Measurements from ENCODE around the gene HIRA. TPM values are rescaled to one million over a fixed set of nuclear protein-coding genes. Genes with fewer than 3 reads are reported as not detected.

HIRA gene
- polyA plus RNA-seq, 2 of the 4 experiments (the other 2 are of a cell fraction), result 12.3 to 16.6 TPM

GRCh38 chr22:19374410-19374809, 57.1 kb downstream of the HIRA start:
- FAIRE-seq (no peak), DNase-seq (ENCODE audit: low read depth in 1 of 2, low spot score in 1 of 2) (no peak), ATAC-seq (no peak)
- CTCF ChIA-PET, result no interaction called here
- Histone ChIP-seq H3K4me3 (no peak overlapping the region), H3K9me3 (no peaks in the 10 kb centered on the region), H3K4me1 (no peaks in the 10 kb centered on the region), H3K4me2 (no peak overlapping the region), H3K27ac (no peak overlapping the region)
- WGBS (ENCODE audit: missing lambda C conversion rate), result 100% methylated on average over 1 of the region's 1 CpG
- POLR2A ChIA-PET, result no interaction called here
- TF ChIP-seq RARB (CRISPR knock-in tag; IDR thresholded peaks at IDR 0.05) (no peak), E2F6 (IDR thresholded peaks at IDR 0.05; ENCODE audit: borderline replicate concordance, low read depth) (no peak), ZFP36 (IDR thresholded peaks at IDR 0.05; ENCODE audit: borderline replicate concordance, partially characterized antibody) (no peak), BCL3 (IDR thresholded peaks at IDR 0.05) (no peak)
- TF ChIP-seq, protein P1, sequence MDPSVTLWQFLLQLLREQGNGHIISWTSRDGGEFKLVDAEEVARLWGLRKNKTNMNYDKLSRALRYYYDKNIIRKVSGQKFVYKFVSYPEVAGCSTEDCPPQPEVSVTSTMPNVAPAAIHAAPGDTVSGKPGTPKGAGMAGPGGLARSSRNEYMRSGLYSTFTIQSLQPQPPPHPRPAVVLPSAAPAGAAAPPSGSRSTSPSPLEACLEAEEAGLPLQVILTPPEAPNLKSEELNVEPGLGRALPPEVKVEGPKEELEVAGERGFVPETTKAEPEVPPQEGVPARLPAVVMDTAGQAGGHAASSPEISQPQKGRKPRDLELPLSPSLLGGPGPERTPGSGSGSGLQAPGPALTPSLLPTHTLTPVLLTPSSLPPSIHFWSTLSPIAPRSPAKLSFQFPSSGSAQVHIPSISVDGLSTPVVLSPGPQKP (IDR thresholded peaks at IDR 0.05; ENCODE audit: low read depth, low read length), result no peak
- TF ChIP-seq, protein P2, sequence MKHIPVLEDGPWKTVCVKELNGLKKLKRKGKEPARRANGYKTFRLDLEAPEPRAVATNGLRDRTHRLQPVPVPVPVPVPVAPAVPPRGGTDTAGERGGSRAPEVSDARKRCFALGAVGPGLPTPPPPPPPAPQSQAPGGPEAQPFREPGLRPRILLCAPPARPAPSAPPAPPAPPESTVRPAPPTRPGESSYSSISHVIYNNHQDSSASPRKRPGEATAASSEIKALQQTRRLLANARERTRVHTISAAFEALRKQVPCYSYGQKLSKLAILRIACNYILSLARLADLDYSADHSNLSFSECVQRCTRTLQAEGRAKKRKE (CRISPR knock-in tag; IDR thresholded peaks at IDR 0.05; ENCODE audit: low read depth), result no peak

DNA sequence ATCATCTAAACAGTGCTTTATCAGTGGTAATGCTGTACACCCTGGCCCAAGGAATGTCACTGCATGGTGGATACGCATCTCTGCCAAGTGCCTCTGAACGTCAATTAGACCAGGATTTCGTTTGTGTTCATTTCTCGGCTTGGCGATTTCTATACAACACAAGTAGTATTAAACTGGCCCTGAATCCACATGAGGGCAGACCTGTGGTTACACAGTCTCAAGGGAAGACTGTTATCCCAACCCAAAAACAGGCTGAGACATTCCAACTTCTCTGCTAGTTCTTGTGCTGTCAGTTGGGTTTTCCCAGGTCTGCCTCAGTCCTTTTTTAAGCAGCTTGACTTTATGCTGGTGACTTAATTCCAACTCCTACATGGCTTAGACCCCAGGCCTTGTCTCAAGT, 58.1 kb downstream of the HIRA start:
- FAIRE-seq (no peak), DNase-seq (ENCODE audit: low read depth in 1 of 2, low spot score in 1 of 2) (no peak), ATAC-seq (no peak)
- ChIA-PET POLR2A (no interaction called here), CTCF (no interaction called here)
- TF ChIP-seq ZC3H11A (IDR thresholded peaks at IDR 0.05) (no peak), E2F6 (IDR thresholded peaks at IDR 0.05; ENCODE audit: borderline replicate concordance, low read depth) (no peak), KDM1A (IDR thresholded peaks at IDR 0.05; ENCODE audit: low read depth) (no peak), ESRRA (IDR thresholded peaks at IDR 0.05; ENCODE audit: borderline replicate concordance, low read length) (no peak), CEBPB (IDR thresholded peaks at IDR 0.05) (no peak), CBX2 (IDR thresholded peaks at IDR 0.05; ENCODE audit: borderline replicate concordance, low read depth) (no peak), CHD4 (IDR thresholded peaks at IDR 0.05; ENCODE audit: borderline replicate concordance) (no peak), SREBF2 (IDR thresholded peaks at IDR 0.05) (no peak), PHF8 (IDR thresholded peaks at IDR 0.05; ENCODE audit: borderline replicate concordance, low read depth) (no peak), HDAC2 (IDR thresholded peaks at IDR 0.05) (no peak), ZNF302 (CRISPR knock-in tag; IDR thresholded peaks at IDR 0.05) (no peak)
- TF ChIP-seq, protein P1 (IDR thresholded peaks at IDR 0.05; ENCODE audit: low read depth, low read length), result no peak
- H3K27ac ChIP-seq, result no peak overlapping the region
- H3K4me3 ChIP-seq, result no peak overlapping the region
- WGBS (ENCODE audit: missing lambda C conversion rate), result 85% methylated on average over 5 of the region's 5 CpGs
- H3K9me3 ChIP-seq, result no peaks in the 10 kb centered on the region
- no peak overlapping the region for H3K4me2 ChIP-seq
- no peaks in the 10 kb centered on the region for H3K4me1 ChIP-seq

DNA sequence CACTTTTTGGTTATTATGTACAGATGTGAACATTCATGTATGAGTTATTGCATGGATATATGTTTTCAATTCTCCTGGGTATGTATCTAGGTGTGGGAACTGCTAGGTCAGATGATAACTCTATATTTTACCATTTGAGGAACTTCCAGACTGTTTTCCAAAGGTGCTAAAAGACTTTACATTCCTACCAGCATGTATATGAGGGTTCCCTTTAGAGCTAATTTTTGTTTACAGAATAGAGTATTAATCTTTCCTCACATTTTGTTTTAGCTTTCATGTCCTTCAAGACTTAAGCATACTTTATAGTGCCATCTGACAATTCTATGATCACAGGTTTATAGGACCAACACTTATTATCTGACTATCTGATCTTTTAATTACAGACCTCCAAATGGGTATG, 59.6 kb downstream of the HIRA start:
- FAIRE-seq, result no peak
- H3K4me1 ChIP-seq, result no peaks in the 10 kb centered on the region
- H3K4me3 ChIP-seq, result no peak overlapping the region
- POLR2A ChIA-PET, result no interaction called here
- H3K9me3 ChIP-seq, result no peaks in the 10 kb centered on the region
- CTCF ChIA-PET, result interaction anchor here (0.7 to 0.9 kb wide), 2 partner anchors 10 to 24 kb away, joined by 3 read pairs; no protein-coding TSS in a partner anchor
- DNase-seq (ENCODE audit: low read depth in 1 of 2, low spot score in 1 of 2), result no peak
- ATAC-seq, result no peak
- H3K4me2 ChIP-seq, result no peak overlapping the region
- H3K27ac ChIP-seq, result no peak overlapping the region
- TF ChIP-seq, protein P3, sequence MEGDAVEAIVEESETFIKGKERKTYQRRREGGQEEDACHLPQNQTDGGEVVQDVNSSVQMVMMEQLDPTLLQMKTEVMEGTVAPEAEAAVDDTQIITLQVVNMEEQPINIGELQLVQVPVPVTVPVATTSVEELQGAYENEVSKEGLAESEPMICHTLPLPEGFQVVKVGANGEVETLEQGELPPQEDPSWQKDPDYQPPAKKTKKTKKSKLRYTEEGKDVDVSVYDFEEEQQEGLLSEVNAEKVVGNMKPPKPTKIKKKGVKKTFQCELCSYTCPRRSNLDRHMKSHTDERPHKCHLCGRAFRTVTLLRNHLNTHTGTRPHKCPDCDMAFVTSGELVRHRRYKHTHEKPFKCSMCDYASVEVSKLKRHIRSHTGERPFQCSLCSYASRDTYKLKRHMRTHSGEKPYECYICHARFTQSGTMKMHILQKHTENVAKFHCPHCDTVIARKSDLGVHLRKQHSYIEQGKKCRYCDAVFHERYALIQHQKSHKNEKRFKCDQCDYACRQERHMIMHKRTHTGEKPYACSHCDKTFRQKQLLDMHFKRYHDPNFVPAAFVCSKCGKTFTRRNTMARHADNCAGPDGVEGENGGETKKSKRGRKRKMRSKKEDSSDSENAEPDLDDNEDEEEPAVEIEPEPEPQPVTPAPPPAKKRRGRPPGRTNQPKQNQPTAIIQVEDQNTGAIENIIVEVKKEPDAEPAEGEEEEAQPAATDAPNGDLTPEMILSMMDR (IDR thresholded peaks at IDR 0.05), result no peak
- TF ChIP-seq NR3C1 (IDR thresholded peaks at IDR 0.05), result no peak
- TF ChIP-seq RAD21 (conservative IDR thresholded peaks at IDR 0.05 in 1 of 2, IDR thresholded peaks at IDR 0.05 in 1 of 2), result no peak
- TF ChIP-seq, protein P1 (IDR thresholded peaks at IDR 0.05; ENCODE audit: low read depth, low read length), result no peak
- TF ChIP-seq CEBPB (IDR thresholded peaks at IDR 0.05), result no peak
- TF ChIP-seq PHF8 (IDR thresholded peaks at IDR 0.05; ENCODE audit: borderline replicate concordance, low read depth), result no peak
- no peak for TF ChIP-seq ZC3H11A (IDR thresholded peaks at IDR 0.05)
- no peak for TF ChIP-seq RARB (CRISPR knock-in tag; IDR thresholded peaks at IDR 0.05)
- TF ChIP-seq BHLHE40 (IDR thresholded peaks at IDR 0.05; ENCODE audit: low read depth, low read length), result no peak
- TF ChIP-seq SMC3 (IDR thresholded peaks at IDR 0.05), result no peak
- no peak for TF ChIP-seq FOSB (CRISPR knock-in tag; IDR thresholded peaks at IDR 0.05)
- no peak for TF ChIP-seq GATA3 (IDR thresholded peaks at IDR 0.05; ENCODE audit: borderline replicate concordance)
- TF ChIP-seq HES2 (IDR thresholded peaks at IDR 0.05), result no peak

Data from A549 (cell line).